ENCODE data around the gene PHLDB3. TPM values are rescaled to one million over a fixed set of nuclear protein-coding genes. Genes with fewer than 3 reads are reported as not detected.

Gene PHLDB3
- total and polyA plus RNA-seq, 2 of the 13 experiments (the other 11 are each of a cell fraction or from before 2014, with no cell fraction given) = 11.3 to 14.5 TPM

- TF ChIP-seq FUBP1 (CRISPR knock-in tag; IDR thresholded peaks at IDR 0.05; ENCODE audit: borderline replicate concordance) (no peak), LBX2 (CRISPR knock-in tag; IDR thresholded peaks at IDR 0.05; ENCODE audit: borderline replicate concordance) (no peak), GATAD1 (CRISPR knock-in tag; IDR thresholded peaks at IDR 0.05) (0 out of 2 replicates have a peak, but pooled peaks have one; percentile 7), ZBTB46 (CRISPR knock-in tag; IDR thresholded peaks at IDR 0.05; ENCODE audit: borderline replicate concordance) (0 out of 2 replicates have a peak, but pooled peaks have one; percentile 15), BRCA1 (CRISPR knock-in tag; IDR thresholded peaks at IDR 0.05) (no peak), RXRB (CRISPR knock-in tag; IDR thresholded peaks at IDR 0.05; ENCODE audit: borderline replicate concordance) (peak; percentile 12; the same call in 1 of the 2 replicates), ZNF75D (CRISPR knock-in tag; IDR thresholded peaks at IDR 0.05; ENCODE audit: borderline replicate concordance) (no peak), ARID2 (CRISPR knock-in tag; IDR thresholded peaks at IDR 0.05; ENCODE audit: borderline replicate concordance) (no peak), TBL1XR1 (IDR thresholded peaks at IDR 0.05; ENCODE audit: borderline replicate concordance, low read length, partially characterized antibody) (no peak), SAFB2 (CRISPR knock-in tag; IDR thresholded peaks at IDR 0.05; ENCODE audit: borderline replicate concordance, low read depth) (no peak; the same call in 1 of the 2 replicates), RNF2 (conservative IDR thresholded peaks at IDR 0.05; ENCODE audit: low read depth) (no peak), PAX8 (CRISPR knock-in tag; IDR thresholded peaks at IDR 0.05; ENCODE audit: borderline replicate concordance) (no peak), GZF1 (CRISPR knock-in tag; IDR thresholded peaks at IDR 0.05) (no peak), ZNF510 (CRISPR knock-in tag; IDR thresholded peaks at IDR 0.05; ENCODE audit: low read depth) (0 out of 2 replicates have a peak, but pooled peaks have one; percentile 55), ZNF773 (CRISPR knock-in tag; IDR thresholded peaks at IDR 0.05; ENCODE audit: borderline replicate concordance) (no peak), TCF7L2 (IDR thresholded peaks at IDR 0.05; ENCODE audit: low read depth, low read length) (no peak), ARNT (IDR thresholded peaks at IDR 0.05) (no peak), SPEN (CRISPR knock-in tag; IDR thresholded peaks at IDR 0.05; ENCODE audit: low read depth) (peak; percentile 49; the same call in 1 of the 2 replicates), BCL3 (CRISPR knock-in tag; IDR thresholded peaks at IDR 0.05) (no peak), CCAR2 (optimal IDR thresholded peaks at IDR 0.05; ENCODE audit: low read depth, low read length) (no peak), DBP (CRISPR knock-in tag; IDR thresholded peaks at IDR 0.05; ENCODE audit: not compliant biosample characterization) (no peak), ZNF605 (CRISPR knock-in tag; IDR thresholded peaks at IDR 0.05) (no peak; the same call in 1 of the 2 replicates), ZNF251 (CRISPR knock-in tag; IDR thresholded peaks at IDR 0.05) (no peak)
These were observed 783 bp downstream of the PHLDB3 start (continued) for GRCh38 chr19:43503501-43504425.
